Neural progenitor cell (in vitro differentiated cells): ENCODE measurements around the gene GKN1. TPM values are rescaled to one million over a fixed set of nuclear protein-coding genes. Genes with fewer than 3 reads are reported as not detected.

Experiments used
- DNase-seq: peaks from one replicate; pipeline ENCODE4 v3.0.0-alpha.2; 2016; ENCODE audit warnings: low spot score
- H2AFZ ChIP-seq: fragments of 200-600 bp; sonication (generic); replicated peaks from 2 replicates; pipeline ENCODE4 v1.6.1; 2016; ENCODE audit warnings: antibody characterized with exemption
- H3F3A ChIP-seq: fragments of 200-600 bp; sonication (generic); 2 replicates; pipeline ENCODE4 v1.6.1; 2016; ENCODE audit warnings: antibody characterized with exemption, low read depth
- H3K27ac ChIP-seq: fragments of 200-600 bp; sonication (generic); 2 replicates; pipeline ENCODE4 v1.5.1; 2016; ENCODE audit warnings: mild to moderate bottlenecking
- H3K27me3 ChIP-seq: fragments of 200-600 bp; sonication (generic); 2 replicates; pipeline ENCODE4 v1.6.1; 2016; ENCODE audit warnings: mild to moderate bottlenecking, moderate library complexity
- H3K36me3 ChIP-seq: fragments of 200-600 bp; sonication (generic); 2 replicates; pipeline ENCODE4 v1.5.1; 2016
- H3K4me1 ChIP-seq: fragments of 200-600 bp; sonication (generic); 2 replicates; pipeline ENCODE4 v1.6.1; 2016; ENCODE audit warnings: mixed run types
- H3K4me2 ChIP-seq: fragments of 200-600 bp; sonication (generic); 2 replicates; pipeline ENCODE4 v1.6.1; 2016
- H3K4me3 ChIP-seq: fragments of 200-600 bp; sonication (generic); 2 replicates; pipeline ENCODE4 v1.5.1; 2016
- H3K79me2 ChIP-seq: fragments of 200-600 bp; sonication (generic); 2 replicates; pipeline ENCODE4 v1.6.1; 2016; ENCODE audit warnings: low read depth
- H3K9ac ChIP-seq: fragments of 200-600 bp; sonication (generic); 2 replicates; pipeline ENCODE4 v1.6.1; 2016
- H3K9me3 ChIP-seq: fragments of 200-600 bp; sonication (generic); 2 replicates; pipeline ENCODE4 v1.5.1; 2016; ENCODE audit warnings: low read depth
- H4K20me1 ChIP-seq: fragments of 200-600 bp; sonication (generic); 2 replicates; pipeline ENCODE4 v1.6.1; 2016; ENCODE audit warnings: low read depth
- H3K27ac Mint-ChIP-seq: 3 replicates; pipeline ENCODE4 v1.8.0; 2021; ENCODE audit warnings: mixed read lengths
- H3K27me3 Mint-ChIP-seq: 2 replicates; pipeline ENCODE4 v1.8.0; 2022; ENCODE audit warnings: low read depth, mild to moderate bottlenecking, inconsistent platforms, moderate library complexity, mixed read lengths; ENCODE audit not compliant: insufficient read depth
- H3K36me3 Mint-ChIP-seq: 3 replicates; pipeline ENCODE4 v1.8.0; 2021; ENCODE audit warnings: mixed read lengths
- H3K4me1 Mint-ChIP-seq: 3 replicates; pipeline ENCODE4 v1.8.0; 2021; ENCODE audit warnings: mixed read lengths
- H3K4me3 Mint-ChIP-seq: 3 replicates; pipeline ENCODE4 v1.8.0; 2021; ENCODE audit warnings: mild to moderate bottlenecking, moderate library complexity, mixed read lengths
- H3K9me3 Mint-ChIP-seq: 3 replicates; pipeline ENCODE4 v1.8.0; 2020; ENCODE audit warnings: mixed read lengths
- EZH2 ChIP-seq: fragments of 200-600 bp; sonication (generic); IDR thresholded peaks from 2 replicates; pipeline ENCODE4 v1.6.1; 2017; ENCODE audit warnings: antibody characterized with exemption, mild to moderate bottlenecking, moderate library complexity
- EZH2phosphoT487 ChIP-seq: fragments of 200-600 bp; sonication (generic); IDR thresholded peaks from 2 replicates; pipeline ENCODE4 v1.6.1; 2017; ENCODE audit warnings: antibody characterized with exemption
- total RNA-seq: library from RNA; depleted of rRNA; stranded (reverse); fragments of >200 nt; gene quantifications from 2 replicates; pipeline ENCODE4 v1.2.3, GENCODE V29; 2015; ENCODE audit warnings: low replicate concordance
- TF ChIP-seq, protein P1 (sequence below): fragments of 200-600 bp; sonication (generic); IDR thresholded peaks from 2 replicates; pipeline ENCODE4 v1.5.1; 2017; ENCODE audit warnings: antibody characterized with exemption, mild to moderate bottlenecking

GKN1 gene
- total RNA-seq, 1 donor from 2014 or later = not detected

DNA sequence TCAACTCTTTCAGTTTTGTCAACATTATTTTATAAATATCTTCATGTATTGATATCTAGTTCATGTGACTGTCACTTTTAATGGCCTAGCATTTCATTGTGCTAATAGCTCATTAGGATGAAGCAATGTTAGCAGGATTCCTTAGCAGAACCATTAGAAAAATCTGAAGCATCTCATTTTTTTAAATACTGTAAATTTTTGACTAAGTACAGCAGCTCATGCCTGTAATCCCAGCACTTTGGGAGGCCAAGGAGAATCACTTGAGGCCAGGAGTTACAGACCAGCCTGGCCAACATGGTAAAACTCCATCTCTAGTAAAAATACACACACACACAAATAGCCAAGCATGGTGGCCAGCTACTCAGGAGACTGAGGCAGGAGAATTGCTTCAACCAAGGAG is 23.0 kb downstream of the GKN1 start:
- H3K36me3 ChIP-seq = no peaks in the 10 kb centered on the region
- Mint-ChIP-seq H3K36me3 (no peaks in the 10 kb centered on the region), H3K4me1 (no peaks in the 10 kb centered on the region), H3K27me3 (no peaks in the 10 kb centered on the region), H3K27ac (no peak overlapping the region), H3K9me3 (peaks cover 12% of the 10 kb centered on the region), H3K4me3 (no peak overlapping the region)
- H3K27ac ChIP-seq = no peak overlapping the region
- no peaks in the 10 kb centered on the region for H3K27me3 ChIP-seq
- TF ChIP-seq EZH2phosphoT487 (no peak), EZH2 (no peak)
- TF ChIP-seq, protein P1, sequence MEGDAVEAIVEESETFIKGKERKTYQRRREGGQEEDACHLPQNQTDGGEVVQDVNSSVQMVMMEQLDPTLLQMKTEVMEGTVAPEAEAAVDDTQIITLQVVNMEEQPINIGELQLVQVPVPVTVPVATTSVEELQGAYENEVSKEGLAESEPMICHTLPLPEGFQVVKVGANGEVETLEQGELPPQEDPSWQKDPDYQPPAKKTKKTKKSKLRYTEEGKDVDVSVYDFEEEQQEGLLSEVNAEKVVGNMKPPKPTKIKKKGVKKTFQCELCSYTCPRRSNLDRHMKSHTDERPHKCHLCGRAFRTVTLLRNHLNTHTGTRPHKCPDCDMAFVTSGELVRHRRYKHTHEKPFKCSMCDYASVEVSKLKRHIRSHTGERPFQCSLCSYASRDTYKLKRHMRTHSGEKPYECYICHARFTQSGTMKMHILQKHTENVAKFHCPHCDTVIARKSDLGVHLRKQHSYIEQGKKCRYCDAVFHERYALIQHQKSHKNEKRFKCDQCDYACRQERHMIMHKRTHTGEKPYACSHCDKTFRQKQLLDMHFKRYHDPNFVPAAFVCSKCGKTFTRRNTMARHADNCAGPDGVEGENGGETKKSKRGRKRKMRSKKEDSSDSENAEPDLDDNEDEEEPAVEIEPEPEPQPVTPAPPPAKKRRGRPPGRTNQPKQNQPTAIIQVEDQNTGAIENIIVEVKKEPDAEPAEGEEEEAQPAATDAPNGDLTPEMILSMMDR = no peak
- no peaks in the 10 kb centered on the region for H3K4me1 ChIP-seq
- no peaks in the 10 kb centered on the region for H3F3A ChIP-seq
- no peak overlapping the region for H3K4me2 ChIP-seq
- H3K9ac ChIP-seq = no peak overlapping the region
- no peaks in the 10 kb centered on the region for H4K20me1 ChIP-seq
- DNase-seq = no peak
- no peaks in the 10 kb centered on the region for H3K9me3 ChIP-seq
- H3K79me2 ChIP-seq = no peaks in the 10 kb centered on the region
- H2AFZ ChIP-seq = no peak overlapping the region
- H3K4me3 ChIP-seq = no peak overlapping the region

DNA sequence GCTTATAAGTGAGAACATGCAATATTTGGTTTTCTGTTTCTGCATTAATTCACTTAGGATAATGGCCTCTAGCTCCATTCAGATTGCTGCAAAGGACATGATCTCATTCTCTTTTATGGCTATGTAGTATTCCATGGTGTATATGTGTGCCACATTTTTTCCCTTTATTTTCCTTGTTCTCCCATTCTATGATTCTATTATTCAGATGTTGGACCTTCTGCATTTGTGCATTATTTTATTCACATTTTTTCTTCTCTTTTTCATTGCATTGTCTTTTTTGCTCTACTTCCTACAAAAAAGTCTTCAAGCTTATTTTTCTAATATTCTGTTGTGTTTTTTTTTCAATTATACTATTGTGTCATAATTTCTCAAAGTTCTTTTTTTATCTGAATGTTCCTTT is 27.4 kb downstream of the GKN1 start:
- no peak for TF ChIP-seq EZH2
- TF ChIP-seq EZH2phosphoT487 = no peak
- TF ChIP-seq, protein P1 = no peak
- no peaks in the 10 kb centered on the region for H3K4me1 ChIP-seq
- no peak overlapping the region for H3K4me3 ChIP-seq

GRCh38 chr2:69003731-69004130 is 29.3 kb downstream of the GKN1 start:
- Histone ChIP-seq H3K27ac (no peak overlapping the region), H3K4me1 (no peaks in the 10 kb centered on the region), H3K4me2 (no peak overlapping the region), H3K36me3 (no peaks in the 10 kb centered on the region), H2AFZ (no peak overlapping the region), H4K20me1 (no peaks in the 10 kb centered on the region), H3K9ac (no peak overlapping the region), H3F3A (no peaks in the 10 kb centered on the region), H3K9me3 (no peaks in the 10 kb centered on the region), H3K27me3 (no peaks in the 10 kb centered on the region), H3K4me3 (no peak overlapping the region), H3K79me2 (no peaks in the 10 kb centered on the region)
- no peaks in the 10 kb centered on the region for H3K4me1 Mint-ChIP-seq
- no peak for DNase-seq
- TF ChIP-seq EZH2 = no peak
- TF ChIP-seq, protein P1 = no peak
- no peak for TF ChIP-seq EZH2phosphoT487
- no peak overlapping the region for H3K27ac Mint-ChIP-seq
- no peak overlapping the region for H3K4me3 Mint-ChIP-seq
- H3K9me3 Mint-ChIP-seq = peaks cover 13% of the 10 kb centered on the region
- no peaks in the 10 kb centered on the region for H3K36me3 Mint-ChIP-seq
- H3K27me3 Mint-ChIP-seq = no peaks in the 10 kb centered on the region

More for the DNA sequence above, 27.4 kb downstream of the GKN1 start:
- DNase-seq = no peak
- peaks cover 13% of the 10 kb centered on the region for H3K9me3 Mint-ChIP-seq
- Histone ChIP-seq H3K79me2 (no peaks in the 10 kb centered on the region), H3K4me2 (no peak overlapping the region), H3K27ac (no peak overlapping the region), H3K36me3 (no peaks in the 10 kb centered on the region), H2AFZ (no peak overlapping the region), H3K9me3 (no peaks in the 10 kb centered on the region), H3K9ac (no peak overlapping the region), H3F3A (no peaks in the 10 kb centered on the region), H4K20me1 (no peaks in the 10 kb centered on the region), H3K27me3 (no peaks in the 10 kb centered on the region)
- H3K4me3 Mint-ChIP-seq = no peak overlapping the region
- no peak overlapping the region for H3K27ac Mint-ChIP-seq
- H3K4me1 Mint-ChIP-seq = no peaks in the 10 kb centered on the region
- no peaks in the 10 kb centered on the region for H3K36me3 Mint-ChIP-seq
- H3K27me3 Mint-ChIP-seq = no peaks in the 10 kb centered on the region
